PC-3 (cell line): ENCODE results near the gene PPM1G. TPM values are rescaled to one million over a fixed set of nuclear protein-coding genes. Genes with fewer than 3 reads are reported as not detected.
"Not testable (repeated sequence)": the region's sequence is repeated elsewhere in the genome, so short reads cannot be mapped to it uniquely, and the experiment has no call there.

Experiments
- ATAC-seq: fragments of 200-7000 bp; cut with Tn5 transposase; 2 replicates; pipeline ENCODE4 v1.9.1; 2020; ENCODE audit warnings: mild to moderate bottlenecking, moderate library complexity
- BruUV-seq: library from RNA; stranded (reverse); fragments of 400-500 nt; replicated peaks from 2 replicates; lab custom pipeline; 2021; lab: Mats Ljungman, UMichigan
- CTCF ChIA-PET: fragments of 300-600 bp; sonication (Branson Sonifier 250); formaldehyde crosslinking; loops from one replicate; lab custom pipeline; 2022; ENCODE audit warnings: antibody characterized with exemption; lab: Charles Lee
- POLR2A ChIA-PET: fragments of 300-600 bp; sonication (Branson Sonifier 250); formaldehyde crosslinking; loops from one replicate; lab custom pipeline; 2022; ENCODE audit warnings: antibody characterized with exemption; ENCODE audit not compliant: unreplicated experiment; lab: Charles Lee
- DNase-seq: peaks from one replicate; pipeline ENCODE4 v3.0.0-alpha.2; 2015
- H2AFZ ChIP-seq: fragments of 300-600 bp; sonication (generic); 2 replicates; pipeline ENCODE4 v1.6.0; 2016; ENCODE audit warnings: antibody characterized with exemption, low read length
- H3F3A ChIP-seq: fragments of 300-600 bp; sonication (generic); one replicate; pipeline ENCODE4 v1.6.0; 2017; ENCODE audit warnings: antibody characterized with exemption, low read length, control low read depth, mild to moderate bottlenecking; ENCODE audit not compliant: unreplicated experiment
- H3K27ac ChIP-seq: fragments of 300-600 bp; sonication (generic); 2 replicates; pipeline ENCODE4 v1.5.1; 2016; ENCODE audit warnings: mild to moderate bottlenecking, low read length
- H3K27me3 ChIP-seq: fragments of 300-600 bp; sonication (generic); 2 replicates; pipeline ENCODE4 v1.6.1; 2016; ENCODE audit warnings: low read length, mixed read lengths
- H3K36me3 ChIP-seq: fragments of 300-600 bp; sonication (generic); 2 replicates; pipeline ENCODE4 v1.6.1; 2016; ENCODE audit warnings: low read depth, mixed run types, low read length, mixed read lengths
- H3K4me1 ChIP-seq: fragments of 300-600 bp; sonication (generic); 2 replicates; pipeline ENCODE4 v1.5.1; 2016; ENCODE audit warnings: low read length; ENCODE audit not compliant: insufficient read depth
- H3K4me2 ChIP-seq: fragments of 300-600 bp; sonication (generic); 2 replicates; pipeline ENCODE4 v1.6.0; 2016; ENCODE audit warnings: low read length
- H3K4me3 ChIP-seq: fragments of 300-600 bp; sonication (generic); 2 replicates; pipeline ENCODE4 v1.5.1; 2016; ENCODE audit warnings: mild to moderate bottlenecking, low read length, mixed read lengths
- H3K79me2 ChIP-seq: fragments of 300-600 bp; sonication (generic); 2 replicates; pipeline ENCODE4 v1.6.1; 2017; ENCODE audit warnings: low read length, mixed read lengths
- H3K9ac ChIP-seq: fragments of 300-600 bp; sonication (generic); 2 replicates; pipeline ENCODE4 v1.6.0; 2016; ENCODE audit warnings: mild to moderate bottlenecking, low read length
- H3K9me2 ChIP-seq: fragments of 300-600 bp; sonication (generic); replicated peaks from 2 replicates; pipeline ENCODE4 v1.6.1; 2016; ENCODE audit warnings: mixed run types, low read length, mixed read lengths
- H3K9me3 ChIP-seq: fragments of 300-600 bp; sonication (generic); 2 replicates; pipeline ENCODE4 v1.6.1; 2016; ENCODE audit warnings: low read length, mixed read lengths
- H4K20me1 ChIP-seq: fragments of 300-600 bp; sonication (generic); 2 replicates; pipeline ENCODE4 v1.6.1; 2016; ENCODE audit warnings: low read length, mixed read lengths
- EZH2 ChIP-seq: fragments of 300-600 bp; sonication (generic); IDR thresholded peaks from one replicate; pipeline ENCODE4 v1.6.1; 2017; ENCODE audit warnings: antibody characterized with exemption, mild to moderate bottlenecking, low read length; ENCODE audit not compliant: unreplicated experiment
- EZH2phosphoT487 ChIP-seq: fragments of 300-600 bp; sonication (generic); IDR thresholded peaks from 2 replicates; pipeline ENCODE4 v1.6.1; 2018; ENCODE audit warnings: mild to moderate bottlenecking, antibody characterized with exemption, low read length, borderline replicate concordance
- intact Hi-C: fragments of 100-400 bp; cut with micrococcal nuclease; formaldehyde crosslinking; loops from 2 replicates; pipeline ENCODE4 v1.9.0; 2023
- total RNA-seq: library from RNA; depleted of rRNA; stranded (reverse); fragments of >200 nt; gene quantifications from 2 replicates; pipeline ENCODE4 v1.2.3, GENCODE V29; 2014
- TF ChIP-seq, protein P1 (sequence below): fragments of 300-600 bp; sonication (generic); conservative IDR thresholded peaks from 2 replicates; pipeline ENCODE4 v1.5.1; 2017; ENCODE audit warnings: antibody characterized with exemption, low read depth, mild to moderate bottlenecking, low read length

The PPM1G gene
- total RNA-seq, 1 experiment from 2014 or later, result 122 TPM

GRCh38 chr2:27428213-27428977, 19.0 kb upstream of the PPM1G start, which contains the start of gene NRBP1:
TSS of gene NRBP1 (plus strand) at chr2:27428631. CDS start at chr2:27433274, 4,643 bp downstream.
- peak within 1 kb of the TSS; percentile 85 for H3K4me3 ChIP-seq
- H3K36me3 ChIP-seq, result peaks cover 2% of the 10 kb centered on the region; the same call in 1 of the 2 replicates
- BruUV-seq, result no TSS peak
- DNase-seq, result peak; percentile 94
- no peaks in the 10 kb centered on the region for H3F3A ChIP-seq
- H3K79me2 ChIP-seq, result peaks cover 44% of the 10 kb centered on the region
- H3K4me1 ChIP-seq, result peaks cover 19% of the 10 kb centered on the region
- no peaks in the 10 kb centered on the region for H3K27me3 ChIP-seq
- peak within 1 kb of the TSS; percentile 78 for H3K9ac ChIP-seq
- H4K20me1 ChIP-seq, result peaks cover 24% of the 10 kb centered on the region
- peak within 1 kb of the TSS; percentile 90 for H2AFZ ChIP-seq
- peak within 1 kb of the TSS; percentile 99 for H3K4me2 ChIP-seq
- CTCF ChIA-PET, result interaction anchor here (0.8 kb wide), 1 partner anchor 19 kb away, joined by 3 read pairs; the partner anchor contains the start of gene PPM1G
- ATAC-seq, result peak; percentile 84
- H3K9me2 ChIP-seq, result no peaks in the 10 kb centered on the region
- intact Hi-C loops, result loop anchor here (1.0 kb wide), 2 partner anchors 19 to 254 kb away; partner anchors contain the start of gene PPM1G
- no peaks in the 10 kb centered on the region for H3K9me3 ChIP-seq
- peak within 1 kb of the TSS; percentile 33 for H3K27ac ChIP-seq
- TF ChIP-seq EZH2phosphoT487, result no peak
- TF ChIP-seq, protein P1, sequence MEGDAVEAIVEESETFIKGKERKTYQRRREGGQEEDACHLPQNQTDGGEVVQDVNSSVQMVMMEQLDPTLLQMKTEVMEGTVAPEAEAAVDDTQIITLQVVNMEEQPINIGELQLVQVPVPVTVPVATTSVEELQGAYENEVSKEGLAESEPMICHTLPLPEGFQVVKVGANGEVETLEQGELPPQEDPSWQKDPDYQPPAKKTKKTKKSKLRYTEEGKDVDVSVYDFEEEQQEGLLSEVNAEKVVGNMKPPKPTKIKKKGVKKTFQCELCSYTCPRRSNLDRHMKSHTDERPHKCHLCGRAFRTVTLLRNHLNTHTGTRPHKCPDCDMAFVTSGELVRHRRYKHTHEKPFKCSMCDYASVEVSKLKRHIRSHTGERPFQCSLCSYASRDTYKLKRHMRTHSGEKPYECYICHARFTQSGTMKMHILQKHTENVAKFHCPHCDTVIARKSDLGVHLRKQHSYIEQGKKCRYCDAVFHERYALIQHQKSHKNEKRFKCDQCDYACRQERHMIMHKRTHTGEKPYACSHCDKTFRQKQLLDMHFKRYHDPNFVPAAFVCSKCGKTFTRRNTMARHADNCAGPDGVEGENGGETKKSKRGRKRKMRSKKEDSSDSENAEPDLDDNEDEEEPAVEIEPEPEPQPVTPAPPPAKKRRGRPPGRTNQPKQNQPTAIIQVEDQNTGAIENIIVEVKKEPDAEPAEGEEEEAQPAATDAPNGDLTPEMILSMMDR, result peak; percentile 45
- POLR2A ChIA-PET, result interaction anchor here (0.5 to 1.4 kb wide), 6 partner anchors 19 to 836 kb away, joined by 3 to 10 read pairs (median 4); partner anchors contain the start of genes AGBL5 and PPM1G

GRCh38 chr2:27427863-27428212, 18.4 kb upstream of the PPM1G start:
- peak overlapping the region; percentile 90 for H2AFZ ChIP-seq
- POLR2A ChIA-PET, result interaction anchor here (0.5 to 1.4 kb wide), 3 partner anchors 18 to 376 kb away, joined by 3 to 10 read pairs (median 5); partner anchors contain the start of genes AGBL5 and PPM1G
- ATAC-seq, result no peak
- no peaks in the 10 kb centered on the region for H3F3A ChIP-seq
- H3K36me3 ChIP-seq, result no peaks in the 10 kb centered on the region
- no peaks in the 10 kb centered on the region for H3K9me2 ChIP-seq
- H3K4me1 ChIP-seq, result peaks cover 19% of the 10 kb centered on the region
- H3K4me2 ChIP-seq, result peak overlapping the region; percentile 90
- H3K9ac ChIP-seq, result peak overlapping the region; percentile 78
- no peaks in the 10 kb centered on the region for H3K27me3 ChIP-seq
- intact Hi-C loops, result loop anchor here (1.0 kb wide), 2 partner anchors 19 to 254 kb away; partner anchors contain the start of gene PPM1G
- peak overlapping the region; percentile 85 for H3K4me3 ChIP-seq
- H3K79me2 ChIP-seq, result peaks cover 39% of the 10 kb centered on the region
- no peaks in the 10 kb centered on the region for H3K9me3 ChIP-seq
- peaks cover 19% of the 10 kb centered on the region for H4K20me1 ChIP-seq
- CTCF ChIA-PET, result no interaction called here
- peak; percentile 6 for DNase-seq
- H3K27ac ChIP-seq, result peak overlapping the region; percentile 33; the same call in 1 of the 2 replicates
- no peak for TF ChIP-seq EZH2phosphoT487
- no peak for TF ChIP-seq EZH2
- TF ChIP-seq, protein P1, result no peak
- TSS peak; percentile 88 for BruUV-seq

DNA sequence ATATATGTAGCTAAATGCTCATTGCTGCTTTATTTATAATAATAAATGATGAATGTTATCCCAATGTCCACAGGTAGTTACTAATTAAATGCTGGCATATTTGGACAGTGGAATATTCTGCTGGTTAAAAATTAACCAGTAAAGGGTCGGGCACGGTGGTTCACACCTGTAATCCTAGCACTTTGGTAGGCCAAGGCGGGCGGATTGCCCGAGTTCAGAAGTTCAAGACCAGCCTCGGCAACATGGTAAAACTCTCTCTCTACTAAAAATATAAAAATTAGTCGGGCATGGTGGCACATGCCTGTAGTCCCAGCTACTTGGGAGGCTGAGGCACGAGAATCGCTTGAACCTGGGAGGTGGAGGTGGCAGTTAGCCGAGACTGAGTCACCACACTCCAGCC, 15.6 kb upstream of the PPM1G start:
- ChIA-PET CTCF (interaction anchor here (0.6 kb wide), 1 partner anchor 1064 kb away, joined by 4 read pairs; no protein-coding TSS in a partner anchor), POLR2A (interaction anchor here (0.6 kb wide), 1 partner anchor 203 kb away, joined by 3 read pairs; the partner anchor contains the start of gene CCDC121)
- H3K9me3 ChIP-seq, H3K27ac ChIP-seq, DNase-seq, H3K27me3 ChIP-seq, H3F3A ChIP-seq, ATAC-seq, H4K20me1 ChIP-seq, H3K9ac ChIP-seq, BruUV-seq, H3K4me2 ChIP-seq, H3K36me3 ChIP-seq, H3K4me3 ChIP-seq, intact Hi-C loops, H3K9me2 ChIP-seq, H2AFZ ChIP-seq: not testable (repeated sequence)
- peaks cover 12% of the 10 kb centered on the region for H3K4me1 ChIP-seq
- peaks cover 11% of the 10 kb centered on the region for H3K79me2 ChIP-seq
